Measurements from ENCODE around the gene LSM2. TPM values are rescaled to one million over a fixed set of nuclear protein-coding genes. Genes with fewer than 3 reads are reported as not detected.

LSM2 gene
- polyA plus RNA-seq, 1 donor (not counting 4 experiments of a cell fraction or from before 2014, with no cell fraction given), result 46.5 TPM

DNA sequence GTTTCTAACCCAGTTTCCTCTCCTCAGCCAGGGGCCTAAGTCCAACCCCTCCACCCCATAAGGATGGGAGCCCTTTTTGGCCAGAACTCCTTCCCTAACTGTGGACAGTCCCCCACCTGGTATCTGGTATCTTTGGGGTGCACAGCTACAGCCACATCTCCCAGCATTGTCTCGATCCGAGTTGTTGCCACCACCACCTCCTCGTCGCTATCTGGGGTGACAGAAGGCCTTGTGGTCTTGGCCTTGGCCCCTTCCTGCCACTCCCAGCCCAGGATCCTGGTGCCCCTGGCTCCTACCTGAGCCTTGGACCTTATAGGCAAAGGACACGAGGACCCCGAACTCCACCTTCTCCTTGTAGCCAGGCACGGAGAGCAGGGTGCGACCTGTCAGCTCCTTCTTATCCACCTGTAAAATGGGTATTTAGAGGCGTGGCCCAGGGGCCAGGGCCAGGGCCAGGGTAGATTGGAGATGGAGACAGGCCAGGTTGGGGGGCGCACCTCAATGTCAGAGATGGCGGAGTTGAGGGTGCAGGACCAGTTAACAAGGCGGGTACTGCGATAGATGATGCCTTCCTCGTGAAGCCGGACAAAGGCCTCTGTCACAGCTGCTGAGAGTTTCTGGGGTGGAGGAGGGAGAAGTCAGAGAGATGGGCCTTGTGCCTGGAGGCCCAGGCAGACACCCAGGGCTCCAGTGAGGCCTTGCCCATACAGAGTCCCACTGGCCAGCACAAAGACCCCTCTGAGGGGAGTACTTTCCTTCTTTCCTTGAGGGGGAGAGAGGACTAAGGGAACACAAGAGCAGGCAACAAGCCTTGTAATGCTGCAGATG, 22.5 kb downstream of the LSM2 start:
- no peak for FAIRE-seq
- H3K27ac ChIP-seq (ENCODE audit: control insufficient read depth, insufficient read depth, low read length), result no peak overlapping the region
- no peaks in the 10 kb centered on the region for H3K9me3 ChIP-seq (ENCODE audit: control insufficient read depth, low read depth, low read length)
- dilution Hi-C loops (cut with MboI; ENCODE audit: extremely low pct_ligation_motif_present, low sequenced_read_pairs), result no loop called here
- H3K4me3 ChIP-seq (ENCODE audit: control insufficient read depth in 2 of 3, extremely low read depth in 1 of 3, insufficient read depth in 2 of 3, low read depth in 1 of 3, low read length in 3 of 3), result no peak overlapping the region
- no peak for TF ChIP-seq EZH2 (IDR thresholded peaks at IDR 0.05; ENCODE audit: low read length)
- TF ChIP-seq, protein P1, sequence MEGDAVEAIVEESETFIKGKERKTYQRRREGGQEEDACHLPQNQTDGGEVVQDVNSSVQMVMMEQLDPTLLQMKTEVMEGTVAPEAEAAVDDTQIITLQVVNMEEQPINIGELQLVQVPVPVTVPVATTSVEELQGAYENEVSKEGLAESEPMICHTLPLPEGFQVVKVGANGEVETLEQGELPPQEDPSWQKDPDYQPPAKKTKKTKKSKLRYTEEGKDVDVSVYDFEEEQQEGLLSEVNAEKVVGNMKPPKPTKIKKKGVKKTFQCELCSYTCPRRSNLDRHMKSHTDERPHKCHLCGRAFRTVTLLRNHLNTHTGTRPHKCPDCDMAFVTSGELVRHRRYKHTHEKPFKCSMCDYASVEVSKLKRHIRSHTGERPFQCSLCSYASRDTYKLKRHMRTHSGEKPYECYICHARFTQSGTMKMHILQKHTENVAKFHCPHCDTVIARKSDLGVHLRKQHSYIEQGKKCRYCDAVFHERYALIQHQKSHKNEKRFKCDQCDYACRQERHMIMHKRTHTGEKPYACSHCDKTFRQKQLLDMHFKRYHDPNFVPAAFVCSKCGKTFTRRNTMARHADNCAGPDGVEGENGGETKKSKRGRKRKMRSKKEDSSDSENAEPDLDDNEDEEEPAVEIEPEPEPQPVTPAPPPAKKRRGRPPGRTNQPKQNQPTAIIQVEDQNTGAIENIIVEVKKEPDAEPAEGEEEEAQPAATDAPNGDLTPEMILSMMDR (optimal IDR thresholded peaks at IDR 0.05 in 1 of 3, IDR thresholded peaks at IDR 0.05 in 1 of 3, conservative IDR thresholded peaks at IDR 0.05 in 1 of 3; ENCODE audit: extremely low read depth in 1 of 3, insufficient read depth in 2 of 3, low read length in 3 of 3), result no peak
- no peaks in the 10 kb centered on the region for H4K20me1 ChIP-seq (ENCODE audit: control insufficient read depth, extremely low read depth, insufficient read depth, low read length)
- H2AFZ ChIP-seq (ENCODE audit: control insufficient read depth, low read length), result no peak overlapping the region
- H3K9me1 ChIP-seq (ENCODE audit: control insufficient read depth, extremely low read depth, insufficient read depth, low read length), result no peaks in the 10 kb centered on the region
- no peaks in the 10 kb centered on the region for H3K4me1 ChIP-seq (ENCODE audit: control insufficient read depth, extremely low read depth, insufficient read depth, low read length)
- no peak for DNase-seq (ENCODE audit: low read depth, low spot score)
- H3K36me3 ChIP-seq (ENCODE audit: control insufficient read depth in 2 of 2, extremely low read depth in 1 of 2, insufficient read depth in 2 of 2, low read length in 2 of 2), result peaks cover 28 to 48% of the 10 kb centered on the region in 2 experiments
- H3K27me3 ChIP-seq (ENCODE audit: control insufficient read depth, extremely low read depth, insufficient read depth, low read length), result no peaks in the 10 kb centered on the region
- peaks cover 2% of the 10 kb centered on the region for H3K79me2 ChIP-seq (ENCODE audit: control insufficient read depth, insufficient read depth, low read length)
- H3K4me2 ChIP-seq (ENCODE audit: control insufficient read depth, extremely low read depth, insufficient read depth, low read depth, low read length), result no peak overlapping the region
- H3K9ac ChIP-seq (ENCODE audit: control insufficient read depth, extremely low read depth, insufficient read depth, low read length), result no peak overlapping the region

DNA sequence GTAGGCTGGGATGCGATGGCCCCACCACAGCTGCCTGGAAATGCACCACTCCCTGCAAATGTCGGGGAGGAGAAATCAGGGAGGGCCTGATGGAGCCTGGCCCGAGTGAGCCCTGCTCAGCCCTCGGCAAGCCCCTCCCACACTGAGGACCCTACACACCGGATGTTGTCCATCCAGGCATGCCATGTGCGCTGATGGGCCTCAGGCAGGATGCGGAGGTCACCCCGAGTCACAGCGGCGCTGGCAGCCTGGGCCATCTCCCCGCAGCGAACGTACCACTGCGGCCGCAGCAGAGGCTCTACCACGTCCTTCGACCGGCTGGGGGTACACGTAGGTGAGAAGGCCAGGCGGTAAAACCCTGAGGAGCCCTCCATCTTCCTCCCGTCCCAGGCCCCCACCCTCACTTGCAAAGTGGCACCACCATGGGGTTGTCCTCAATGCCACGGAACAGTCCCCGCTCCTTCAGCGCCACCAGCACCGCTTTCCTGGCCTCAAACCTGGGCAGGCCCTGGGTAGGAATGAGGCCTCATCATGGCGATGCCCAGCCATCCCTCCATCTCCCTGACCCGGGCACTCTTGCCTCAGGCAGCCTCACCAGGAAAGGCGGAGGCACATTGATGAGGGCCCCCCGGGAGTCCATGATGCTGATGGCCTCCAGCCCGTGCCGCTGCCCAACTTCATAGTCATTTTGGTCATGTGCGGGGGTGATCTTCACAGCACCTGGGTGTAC, 24.5 kb downstream of the LSM2 start:
- no peaks in the 10 kb centered on the region for H3K9me3 ChIP-seq (ENCODE audit: control insufficient read depth, low read depth, low read length)
- dilution Hi-C loops (cut with MboI; ENCODE audit: extremely low pct_ligation_motif_present, low sequenced_read_pairs), result no loop called here
- H3K36me3 ChIP-seq (ENCODE audit: control insufficient read depth in 2 of 2, extremely low read depth in 1 of 2, insufficient read depth in 2 of 2, low read length in 2 of 2), result peaks cover 37 to 56% of the 10 kb centered on the region in 2 experiments
- FAIRE-seq (no peak), DNase-seq (ENCODE audit: low read depth, low spot score) (no peak)
- H3K9me1 ChIP-seq (ENCODE audit: control insufficient read depth, extremely low read depth, insufficient read depth, low read length), result no peaks in the 10 kb centered on the region
- H3K4me1 ChIP-seq (ENCODE audit: control insufficient read depth, extremely low read depth, insufficient read depth, low read length), result peaks cover 2% of the 10 kb centered on the region
- H3K27ac ChIP-seq (ENCODE audit: control insufficient read depth, insufficient read depth, low read length), result no peak overlapping the region
- TF ChIP-seq, protein P1 (optimal IDR thresholded peaks at IDR 0.05 in 1 of 3, IDR thresholded peaks at IDR 0.05 in 1 of 3, conservative IDR thresholded peaks at IDR 0.05 in 1 of 3; ENCODE audit: extremely low read depth in 1 of 3, insufficient read depth in 2 of 3, low read length in 3 of 3), result no peak
- no peak for TF ChIP-seq EZH2 (IDR thresholded peaks at IDR 0.05; ENCODE audit: low read length)
- H4K20me1 ChIP-seq (ENCODE audit: control insufficient read depth, extremely low read depth, insufficient read depth, low read length), result no peaks in the 10 kb centered on the region
- H3K79me2 ChIP-seq (ENCODE audit: control insufficient read depth, insufficient read depth, low read length), result no peaks in the 10 kb centered on the region
- H2AFZ ChIP-seq (ENCODE audit: control insufficient read depth, low read length), result no peak overlapping the region
- H3K9ac ChIP-seq (ENCODE audit: control insufficient read depth, extremely low read depth, insufficient read depth, low read length), result no peak overlapping the region
- H3K4me2 ChIP-seq (ENCODE audit: control insufficient read depth, extremely low read depth, insufficient read depth, low read depth, low read length), result no peak overlapping the region
- H3K27me3 ChIP-seq (ENCODE audit: control insufficient read depth, extremely low read depth, insufficient read depth, low read length), result no peaks in the 10 kb centered on the region
- no peak overlapping the region for H3K4me3 ChIP-seq (ENCODE audit: control insufficient read depth in 2 of 3, extremely low read depth in 1 of 3, insufficient read depth in 2 of 3, low read depth in 1 of 3, low read length in 3 of 3)
